ENCODE measurements around the gene RBMS3.

DNA sequence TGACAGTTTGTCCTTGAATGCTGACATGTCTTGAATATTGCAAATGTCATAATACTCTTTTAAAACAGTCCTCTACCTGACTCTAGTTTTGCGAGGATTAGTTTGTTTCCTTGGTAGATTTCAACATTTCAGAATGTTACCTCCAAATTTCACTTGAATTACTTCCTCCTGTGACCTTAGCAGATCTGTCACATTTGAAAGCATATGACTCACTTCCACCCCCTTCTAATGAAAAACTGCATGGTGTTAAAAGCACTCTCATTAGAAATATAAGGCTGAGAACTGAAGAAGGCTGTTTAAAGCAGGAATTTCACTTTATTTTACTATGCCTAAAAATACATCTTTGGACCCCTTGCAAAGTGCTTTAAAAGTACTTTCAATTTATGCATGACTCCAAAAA is 726.8 kb downstream of the RBMS3 start:
- TF ChIP-seq, protein P1, sequence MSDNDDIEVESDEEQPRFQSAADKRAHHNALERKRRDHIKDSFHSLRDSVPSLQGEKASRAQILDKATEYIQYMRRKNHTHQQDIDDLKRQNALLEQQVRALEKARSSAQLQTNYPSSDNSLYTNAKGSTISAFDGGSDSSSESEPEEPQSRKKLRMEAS (CRISPR knock-in tag; IDR thresholded peaks at IDR 0.05), result no peak
- TF ChIP-seq, protein P2, sequence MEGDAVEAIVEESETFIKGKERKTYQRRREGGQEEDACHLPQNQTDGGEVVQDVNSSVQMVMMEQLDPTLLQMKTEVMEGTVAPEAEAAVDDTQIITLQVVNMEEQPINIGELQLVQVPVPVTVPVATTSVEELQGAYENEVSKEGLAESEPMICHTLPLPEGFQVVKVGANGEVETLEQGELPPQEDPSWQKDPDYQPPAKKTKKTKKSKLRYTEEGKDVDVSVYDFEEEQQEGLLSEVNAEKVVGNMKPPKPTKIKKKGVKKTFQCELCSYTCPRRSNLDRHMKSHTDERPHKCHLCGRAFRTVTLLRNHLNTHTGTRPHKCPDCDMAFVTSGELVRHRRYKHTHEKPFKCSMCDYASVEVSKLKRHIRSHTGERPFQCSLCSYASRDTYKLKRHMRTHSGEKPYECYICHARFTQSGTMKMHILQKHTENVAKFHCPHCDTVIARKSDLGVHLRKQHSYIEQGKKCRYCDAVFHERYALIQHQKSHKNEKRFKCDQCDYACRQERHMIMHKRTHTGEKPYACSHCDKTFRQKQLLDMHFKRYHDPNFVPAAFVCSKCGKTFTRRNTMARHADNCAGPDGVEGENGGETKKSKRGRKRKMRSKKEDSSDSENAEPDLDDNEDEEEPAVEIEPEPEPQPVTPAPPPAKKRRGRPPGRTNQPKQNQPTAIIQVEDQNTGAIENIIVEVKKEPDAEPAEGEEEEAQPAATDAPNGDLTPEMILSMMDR (IDR thresholded peaks at IDR 0.05), result no peak
- TF ChIP-seq, protein P3, sequence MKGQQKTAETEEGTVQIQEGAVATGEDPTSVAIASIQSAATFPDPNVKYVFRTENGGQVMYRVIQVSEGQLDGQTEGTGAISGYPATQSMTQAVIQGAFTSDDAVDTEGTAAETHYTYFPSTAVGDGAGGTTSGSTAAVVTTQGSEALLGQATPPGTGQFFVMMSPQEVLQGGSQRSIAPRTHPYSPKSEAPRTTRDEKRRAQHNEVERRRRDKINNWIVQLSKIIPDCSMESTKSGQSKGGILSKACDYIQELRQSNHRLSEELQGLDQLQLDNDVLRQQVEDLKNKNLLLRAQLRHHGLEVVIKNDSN (CRISPR knock-in tag; IDR thresholded peaks at IDR 0.05), result no peak

Data from WTC11 (cell line).